Measurements from ENCODE around the gene GUCY1A2.
"Not testable (repeated sequence)": the region's sequence is repeated elsewhere in the genome, so short reads cannot be mapped to it uniquely, and the experiment has no call there.

Gene GUCY1A2

GRCh38 chr11:106937111-106937510 is 81.2 kb downstream of the GUCY1A2 start:
- no peak for DNase-seq

GRCh38 chr11:106925245-106925644 is 93.0 kb downstream of the GUCY1A2 start:
- no peak for DNase-seq

GRCh38 chr11:106920899-106921509 is 97.3 kb downstream of the GUCY1A2 start:
- DNase-seq: no peak

DNA sequence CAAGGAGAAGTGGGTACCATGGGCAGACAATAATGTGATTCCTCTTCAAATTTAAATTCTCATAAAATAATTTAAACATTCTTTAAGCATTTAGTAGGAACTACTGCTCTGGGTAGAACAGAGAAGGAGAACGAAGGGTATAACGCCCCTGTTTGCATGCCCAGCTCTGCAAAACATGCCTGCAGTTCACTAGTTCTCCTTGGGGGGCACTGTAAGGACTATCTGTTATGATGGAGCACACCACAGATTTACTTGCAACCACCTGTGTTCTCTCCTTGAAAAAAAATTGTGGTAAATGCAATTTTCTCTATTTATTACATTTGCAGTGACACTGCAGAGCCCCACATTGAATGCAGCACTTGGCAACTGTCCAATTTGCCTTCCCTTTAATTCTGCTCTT is 100.3 kb downstream of the GUCY1A2 start:
- DNase-seq: no peak

DNA sequence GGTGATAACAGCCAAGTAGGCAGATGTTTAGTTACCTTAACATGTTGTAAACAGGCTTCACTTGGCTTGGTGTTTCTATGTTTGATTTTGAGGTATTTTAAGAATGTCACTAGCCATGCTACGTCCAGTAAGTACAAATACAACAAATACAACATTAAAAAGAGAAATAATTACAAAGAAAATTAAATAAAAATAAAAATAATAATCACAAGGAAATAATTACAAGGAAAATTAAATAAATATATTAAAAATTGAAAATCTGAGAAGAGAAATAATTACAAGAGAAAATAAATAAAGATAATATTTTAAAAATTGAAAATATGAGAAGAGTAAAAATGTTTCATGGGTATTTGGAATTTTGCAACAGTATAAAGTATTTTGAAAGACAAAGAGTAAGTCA is 103.9 kb downstream of the GUCY1A2 start:
- DNase-seq: no peak

DNA sequence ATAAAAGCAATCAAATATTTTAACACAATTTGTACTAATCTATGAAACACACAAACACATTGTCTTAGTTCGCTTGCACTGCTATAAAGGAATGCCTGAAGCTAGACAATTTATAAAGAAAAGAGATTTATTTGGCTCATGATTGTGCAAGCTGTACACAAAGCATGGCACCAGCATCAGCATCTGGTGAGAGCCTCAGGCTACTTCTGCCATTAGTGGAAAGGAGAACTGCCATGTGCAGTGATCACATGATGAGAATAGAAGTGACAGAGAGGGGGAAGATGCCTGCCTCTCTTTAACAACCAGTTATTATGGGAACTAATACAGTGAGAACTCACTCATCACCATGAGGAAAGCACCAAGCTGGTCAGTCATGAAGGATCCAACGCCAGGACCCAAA is 105.1 kb downstream of the GUCY1A2 start:
- no peak for DNase-seq

DNA sequence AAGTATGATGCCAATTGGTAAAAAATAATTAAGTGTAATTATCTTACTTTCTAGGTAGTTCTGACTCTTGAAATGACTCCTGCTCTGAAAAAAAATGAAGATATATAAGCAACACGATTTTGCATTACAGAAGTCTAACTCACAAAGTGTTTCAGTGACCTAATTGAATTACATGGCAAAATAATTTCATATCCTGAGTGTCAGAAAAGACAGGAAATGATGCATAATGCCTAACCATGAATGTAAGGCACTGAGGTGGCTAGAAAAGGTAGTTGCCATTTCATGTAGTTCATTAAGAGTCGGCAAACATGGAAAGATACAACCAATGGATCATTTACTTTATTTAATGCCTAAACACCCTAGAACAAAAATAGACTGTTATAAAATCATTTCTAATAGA is 113.5 kb downstream of the GUCY1A2 start:
- DNase-seq: no peak

DNA sequence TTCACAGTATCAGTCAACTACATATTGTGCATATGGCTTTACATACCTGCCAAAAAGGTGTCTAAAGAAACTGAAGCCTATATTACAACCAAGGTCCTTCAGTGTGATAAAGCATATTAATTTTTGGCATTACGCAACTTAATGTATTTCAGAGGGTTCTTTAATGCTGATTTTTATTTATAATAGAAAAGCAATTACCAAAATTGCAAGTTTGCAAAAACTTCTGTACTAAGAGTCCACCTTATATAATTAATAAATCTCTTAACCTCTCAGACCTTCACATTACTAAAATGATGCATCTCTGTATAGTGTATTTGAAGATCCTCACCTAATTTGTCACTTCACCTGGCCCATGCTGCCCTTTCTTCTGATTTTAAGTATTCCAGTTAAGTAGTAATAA is 128.6 kb downstream of the GUCY1A2 start:
- no peak for DNase-seq

DNA sequence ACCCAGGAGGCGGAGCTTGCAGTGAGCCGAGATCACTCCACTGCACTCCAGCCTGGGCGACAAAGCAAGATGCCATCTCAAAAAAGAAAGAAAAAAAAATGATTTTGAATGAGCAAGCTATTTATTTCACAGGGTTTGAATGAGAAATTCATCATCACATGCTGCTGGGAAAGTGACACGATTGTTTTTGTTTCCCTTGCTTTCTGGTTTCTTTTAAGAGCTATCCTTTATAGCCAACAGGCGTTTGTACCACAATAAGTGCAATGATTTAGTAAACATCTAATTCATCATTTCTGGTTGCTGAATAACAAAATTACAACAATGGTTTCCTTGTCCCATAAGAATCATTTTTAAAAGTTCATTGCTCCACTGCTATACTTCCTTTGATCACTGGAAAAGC is 129.9 kb downstream of the GUCY1A2 start:
- DNase-seq: no peak

- not testable (repeated sequence) for DNase-seq
These were observed 134.6 kb downstream of the GUCY1A2 start for GRCh38 chr11:106883693-106884092.

DNA sequence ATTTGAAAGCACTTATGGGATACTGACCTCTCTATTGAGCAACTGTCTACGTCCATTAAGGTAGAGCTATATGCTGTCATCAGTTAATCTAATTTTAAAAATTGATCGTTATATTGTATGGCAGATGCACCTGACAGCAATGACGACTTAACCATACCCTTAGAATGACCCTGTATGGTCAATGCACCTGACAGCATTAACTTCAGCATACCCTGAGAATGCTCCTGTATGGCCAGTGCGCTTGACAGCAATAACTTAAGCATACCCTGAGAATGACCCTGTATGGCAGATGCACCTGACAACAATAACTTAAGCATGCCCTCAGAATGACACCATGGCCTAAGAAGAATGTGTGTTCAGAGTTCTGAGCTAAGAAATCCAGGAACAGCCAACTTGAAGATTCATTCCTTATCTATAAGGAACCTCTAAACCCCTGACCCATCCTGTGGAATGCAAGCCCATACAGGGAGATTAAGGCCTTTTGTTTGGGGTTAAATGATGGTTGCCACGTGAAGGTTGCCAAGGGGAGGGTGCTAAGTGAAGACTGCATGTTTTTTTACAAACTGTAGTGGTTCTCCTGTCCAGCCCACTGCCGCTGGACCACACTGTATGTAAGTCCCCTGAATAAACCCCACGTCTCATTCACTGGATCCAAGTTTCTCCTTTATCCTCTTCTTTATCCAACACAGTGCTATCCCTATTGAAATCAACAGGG is 138.3 kb downstream of the GUCY1A2 start:
- no peak for DNase-seq

GRCh38 chr11:106879029-106879428 is 139.2 kb downstream of the GUCY1A2 start:
- no peak for DNase-seq

- DNase-seq: no peak
These were observed 143.3 kb downstream of the GUCY1A2 start for GRCh38 chr11:106875013-106875412.

DNA sequence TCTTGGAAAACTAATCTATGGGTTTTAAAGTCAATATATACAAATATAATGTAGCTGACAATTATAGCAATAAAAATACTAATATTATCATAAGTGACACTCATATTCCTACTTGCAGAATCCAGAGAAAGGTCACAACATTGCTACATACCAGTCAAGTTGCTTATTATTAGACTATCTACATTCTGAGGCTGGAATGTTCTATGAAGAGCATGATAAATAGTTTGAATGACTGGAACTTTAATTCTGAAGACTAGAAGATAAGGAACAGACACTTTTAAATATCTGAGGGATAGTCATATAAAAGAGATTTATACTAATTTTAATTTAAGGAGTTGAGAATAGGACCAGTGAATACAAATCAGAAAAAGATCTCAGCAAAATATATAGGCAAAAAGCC is 146.0 kb downstream of the GUCY1A2 start:
- no peak for DNase-seq

GRCh38 chr11:106858200-106858599 is 160.1 kb downstream of the GUCY1A2 start:
- no peak for DNase-seq

DNA sequence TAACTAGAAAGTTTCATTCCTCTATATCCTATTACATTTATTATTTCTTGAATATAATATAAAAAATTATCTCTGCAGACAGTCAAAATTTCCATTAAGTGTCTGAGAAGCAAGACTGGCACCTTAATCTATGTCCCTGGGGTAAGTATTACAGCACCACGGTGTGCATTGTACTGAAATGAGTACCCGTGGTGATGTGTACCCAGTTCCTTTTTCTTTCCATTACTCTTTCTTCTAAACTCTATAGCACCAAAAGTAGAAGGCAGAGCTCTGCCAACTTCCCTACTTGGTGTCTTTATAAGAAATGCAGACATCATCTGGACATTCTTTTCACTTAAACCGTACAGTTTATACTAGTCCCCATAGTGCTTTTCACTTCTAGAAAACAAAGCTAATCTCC is 161.7 kb downstream of the GUCY1A2 start:
- no peak for DNase-seq

DNA sequence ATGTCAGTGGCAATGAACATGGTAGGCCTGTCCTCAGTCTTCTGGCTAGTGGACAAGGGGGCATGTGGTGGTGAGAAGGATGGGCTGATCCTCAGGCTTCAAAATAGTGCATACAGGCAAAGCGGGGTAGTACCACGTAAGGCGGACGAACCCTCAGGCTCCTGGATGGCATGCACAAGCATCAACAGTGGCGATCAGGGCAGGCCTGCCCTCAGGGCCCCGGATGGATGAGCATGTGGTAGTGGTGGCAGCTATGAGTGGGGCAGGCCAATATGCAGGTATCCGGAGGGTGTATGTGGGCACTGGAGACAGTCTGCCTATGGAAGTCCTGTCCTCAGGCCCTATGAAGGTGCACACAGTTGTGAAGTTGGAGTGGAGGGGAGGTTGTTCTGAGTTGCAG is 163.8 kb downstream of the GUCY1A2 start:
- DNase-seq: no peak

DNA sequence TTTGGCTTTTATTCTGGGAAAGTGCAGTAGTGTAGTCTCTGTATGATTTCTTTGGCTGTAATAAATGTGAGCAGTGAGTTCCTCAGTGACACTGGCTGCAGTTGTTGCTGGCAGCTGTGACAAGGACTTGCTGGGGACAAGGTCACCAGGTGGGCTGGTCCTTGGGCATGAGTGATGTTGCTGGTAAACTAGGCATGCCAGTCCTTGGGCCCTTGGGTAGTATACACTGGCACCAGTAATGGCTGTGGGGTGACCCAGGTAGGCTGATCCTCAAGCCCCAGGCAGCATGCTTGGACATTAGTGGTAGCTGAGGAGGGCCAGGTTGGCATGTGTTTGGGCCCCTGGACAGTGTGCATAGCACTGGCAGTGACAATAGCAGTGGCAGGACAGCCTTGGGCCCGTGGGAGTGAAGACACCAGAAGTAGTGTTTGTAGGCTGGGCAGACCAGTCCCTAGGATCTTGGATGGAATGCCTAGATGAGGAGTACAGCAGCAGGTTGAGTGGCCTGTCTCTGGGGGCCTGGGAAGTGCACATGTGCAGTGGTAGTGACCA is 164.3 kb downstream of the GUCY1A2 start:
- no peak for DNase-seq

DNA sequence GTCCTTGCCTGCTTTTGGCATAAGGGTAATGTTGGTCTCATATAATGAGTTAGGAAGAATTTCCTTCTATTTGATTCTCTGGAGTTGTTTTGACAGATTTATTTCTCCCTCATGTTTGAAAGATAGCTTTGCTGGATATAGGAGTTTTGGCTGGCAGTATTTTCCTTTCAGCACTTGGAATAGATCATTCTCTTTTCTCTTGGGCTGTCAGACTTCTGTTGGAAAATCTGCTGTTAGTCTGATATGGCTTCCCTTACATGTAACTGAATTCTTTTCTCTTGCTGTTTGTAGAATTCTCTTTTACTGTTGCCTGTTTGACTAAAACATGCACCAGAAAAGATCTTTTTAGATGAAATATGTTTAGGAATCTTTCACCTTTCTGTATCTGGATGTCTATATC is 165.5 kb downstream of the GUCY1A2 start:
- no peak for DNase-seq

- no peak for DNase-seq
These were observed 169.8 kb downstream of the GUCY1A2 start for GRCh38 chr11:106848526-106848925.

DNA sequence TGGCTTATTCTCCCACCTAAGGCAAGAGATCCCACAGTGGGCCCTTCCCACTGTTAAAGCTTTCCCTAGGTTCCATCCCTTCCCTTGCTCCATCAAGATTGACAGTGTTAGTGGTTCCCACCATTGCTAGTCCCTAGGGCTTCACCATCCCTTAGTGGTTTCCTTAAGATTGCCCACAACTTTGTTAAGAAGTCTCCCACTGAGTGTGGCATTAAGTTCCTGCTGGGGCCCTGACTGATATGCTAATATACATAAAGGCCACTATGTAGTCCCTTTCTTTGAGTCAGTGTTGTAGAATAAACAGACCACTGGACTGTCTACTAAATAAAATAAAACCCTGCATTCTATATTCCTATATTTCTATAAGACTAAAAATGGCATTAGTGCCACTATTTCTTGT is 176.1 kb downstream of the GUCY1A2 start:
- no peak for DNase-seq

- DNase-seq: no peak
These were observed 177.3 kb downstream of the GUCY1A2 start for GRCh38 chr11:106840947-106841346.

- no peak for DNase-seq
These were observed 178.1 kb downstream of the GUCY1A2 start for GRCh38 chr11:106840146-106840545.

GRCh38 chr11:106834567-106834966 is 183.7 kb downstream of the GUCY1A2 start:
- DNase-seq: no peak

DNA sequence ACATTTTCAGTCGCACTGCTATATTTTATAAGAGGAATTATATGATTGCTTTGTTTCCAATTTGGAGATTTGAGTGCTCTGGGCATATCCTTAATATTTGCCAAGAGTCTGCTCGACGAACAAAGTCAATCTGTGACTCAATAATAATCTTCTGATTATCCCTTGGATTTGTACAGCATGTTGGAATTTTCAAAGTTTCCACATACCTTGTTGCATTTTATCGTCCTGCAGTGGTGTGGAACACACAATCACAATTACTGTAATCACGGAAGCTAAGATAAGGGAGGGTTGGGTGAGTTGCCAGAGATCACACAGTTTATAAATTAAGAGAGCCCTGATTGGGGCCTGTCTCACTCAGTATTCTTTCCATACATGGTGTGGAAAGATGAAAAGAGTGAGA is 189.3 kb downstream of the GUCY1A2 start:
- DNase-seq: no peak

Measured in activated naive CD4-positive, alpha-beta T cell (primary cell).